GM10847 (cell line): Measurements from ENCODE around the gene APEX2.

ENCODE experiments used
- POLR2A ChIP-seq: IDR thresholded peaks from 2 replicates; pipeline ENCODE4 v1.6.1; 2011; ENCODE audit not compliant: insufficient read length; ENCODE audit errors: extremely low read depth

APEX2 gene, protein sequence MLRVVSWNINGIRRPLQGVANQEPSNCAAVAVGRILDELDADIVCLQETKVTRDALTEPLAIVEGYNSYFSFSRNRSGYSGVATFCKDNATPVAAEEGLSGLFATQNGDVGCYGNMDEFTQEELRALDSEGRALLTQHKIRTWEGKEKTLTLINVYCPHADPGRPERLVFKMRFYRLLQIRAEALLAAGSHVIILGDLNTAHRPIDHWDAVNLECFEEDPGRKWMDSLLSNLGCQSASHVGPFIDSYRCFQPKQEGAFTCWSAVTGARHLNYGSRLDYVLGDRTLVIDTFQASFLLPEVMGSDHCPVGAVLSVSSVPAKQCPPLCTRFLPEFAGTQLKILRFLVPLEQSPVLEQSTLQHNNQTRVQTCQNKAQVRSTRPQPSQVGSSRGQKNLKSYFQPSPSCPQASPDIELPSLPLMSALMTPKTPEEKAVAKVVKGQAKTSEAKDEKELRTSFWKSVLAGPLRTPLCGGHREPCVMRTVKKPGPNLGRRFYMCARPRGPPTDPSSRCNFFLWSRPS

DNA sequence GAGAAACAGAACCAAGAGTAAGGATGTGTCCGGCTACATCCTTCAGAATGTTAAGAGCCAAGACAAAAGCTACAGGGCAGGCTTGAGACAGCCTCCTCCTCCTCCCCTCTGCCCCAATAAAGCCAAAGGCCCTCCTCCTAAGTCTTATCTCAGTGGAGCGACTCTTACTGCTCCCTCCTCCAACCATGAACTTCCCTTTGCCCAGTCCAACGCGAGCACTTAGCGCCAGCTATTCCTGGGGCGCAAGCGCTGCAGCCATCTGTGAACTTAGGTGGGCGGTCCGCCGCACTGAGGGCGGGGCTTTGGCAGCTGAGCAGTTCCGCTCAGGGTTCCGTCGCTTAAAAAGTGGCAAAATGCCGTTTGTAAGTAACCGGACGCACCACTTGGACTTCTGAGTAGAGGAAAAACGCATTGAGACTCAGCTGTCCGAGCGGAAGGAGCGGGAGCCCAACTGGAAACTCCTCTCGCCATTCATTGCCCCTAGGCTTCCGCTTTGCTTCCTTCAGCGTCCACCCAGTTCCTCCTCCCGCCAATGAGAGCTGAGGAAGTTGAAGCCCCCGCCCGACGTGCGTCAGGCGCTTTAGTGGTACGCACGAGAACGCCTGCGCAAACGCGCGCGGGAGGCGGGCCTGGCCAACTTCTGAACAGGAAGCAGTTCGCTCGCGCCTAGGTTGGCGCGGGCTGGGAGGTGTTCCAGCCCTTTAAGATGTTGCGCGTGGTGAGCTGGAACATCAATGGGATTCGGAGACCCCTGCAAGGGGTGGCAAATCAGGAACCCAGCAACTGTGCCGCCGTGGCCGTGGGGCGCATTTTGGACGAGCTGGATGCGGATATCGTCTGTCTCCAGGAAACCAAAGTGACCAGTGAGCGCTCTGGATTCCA lies at the start of gene APEX2:
TSS of gene APEX2 (plus strand) at position 647 of the 882 bp plus-strand sequence. CDS start at position 707, 60 bp downstream.
- TF ChIP-seq POLR2A, result peak; percentile 73

DNA sequence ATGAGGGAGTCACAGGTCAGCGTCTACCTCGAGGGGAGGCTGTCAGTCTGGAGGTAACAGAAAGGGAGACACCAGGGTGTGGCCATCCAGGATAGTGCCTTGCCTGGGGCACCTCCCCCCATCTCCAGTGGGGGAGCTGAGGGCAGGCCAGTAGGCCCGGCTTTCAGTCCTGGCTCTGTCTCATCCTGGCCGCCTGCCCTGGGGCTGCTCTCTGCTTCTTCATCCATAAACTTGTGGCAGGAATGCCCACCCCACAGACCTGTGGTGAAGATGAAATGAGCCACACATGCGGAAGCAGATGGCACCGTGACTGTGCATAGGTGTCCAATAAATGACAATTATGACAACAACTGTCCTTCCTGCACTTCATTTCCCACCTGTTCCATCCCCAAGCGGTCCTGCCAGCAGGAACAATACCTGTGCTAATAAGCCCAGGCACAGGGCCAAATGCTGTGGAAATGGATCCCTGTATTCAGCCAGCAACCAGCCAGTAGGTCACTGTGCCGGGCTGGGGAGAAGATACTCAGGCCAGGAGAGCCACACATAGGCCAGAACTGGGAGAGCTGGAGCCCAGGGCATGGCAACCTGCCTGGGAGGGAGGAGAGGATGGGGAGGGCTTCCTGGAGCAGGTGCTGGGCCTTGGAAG lies 49.3 kb upstream of the APEX2 start:
- no peak for TF ChIP-seq POLR2A

DNA sequence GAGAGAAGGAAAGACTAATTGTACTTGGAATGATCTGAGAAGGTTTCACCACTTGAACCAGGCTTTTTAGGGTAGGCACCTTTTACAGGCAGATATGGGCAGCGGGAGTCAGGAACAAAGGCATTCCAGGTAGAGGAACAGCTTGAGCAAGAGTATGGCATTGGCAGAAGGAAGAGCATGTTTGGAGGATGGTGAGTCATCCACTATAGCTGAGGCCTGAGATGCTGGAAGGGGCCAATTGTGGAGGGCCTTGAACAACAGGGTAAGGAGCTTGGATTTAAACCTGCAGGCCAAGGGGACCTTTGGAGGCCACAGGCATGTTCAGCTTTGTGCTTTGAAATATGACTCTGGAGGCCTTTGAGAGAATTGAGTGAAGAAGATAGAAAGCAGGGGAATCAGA lies 38.4 kb upstream of the APEX2 start:
- no peak for TF ChIP-seq POLR2A

DNA sequence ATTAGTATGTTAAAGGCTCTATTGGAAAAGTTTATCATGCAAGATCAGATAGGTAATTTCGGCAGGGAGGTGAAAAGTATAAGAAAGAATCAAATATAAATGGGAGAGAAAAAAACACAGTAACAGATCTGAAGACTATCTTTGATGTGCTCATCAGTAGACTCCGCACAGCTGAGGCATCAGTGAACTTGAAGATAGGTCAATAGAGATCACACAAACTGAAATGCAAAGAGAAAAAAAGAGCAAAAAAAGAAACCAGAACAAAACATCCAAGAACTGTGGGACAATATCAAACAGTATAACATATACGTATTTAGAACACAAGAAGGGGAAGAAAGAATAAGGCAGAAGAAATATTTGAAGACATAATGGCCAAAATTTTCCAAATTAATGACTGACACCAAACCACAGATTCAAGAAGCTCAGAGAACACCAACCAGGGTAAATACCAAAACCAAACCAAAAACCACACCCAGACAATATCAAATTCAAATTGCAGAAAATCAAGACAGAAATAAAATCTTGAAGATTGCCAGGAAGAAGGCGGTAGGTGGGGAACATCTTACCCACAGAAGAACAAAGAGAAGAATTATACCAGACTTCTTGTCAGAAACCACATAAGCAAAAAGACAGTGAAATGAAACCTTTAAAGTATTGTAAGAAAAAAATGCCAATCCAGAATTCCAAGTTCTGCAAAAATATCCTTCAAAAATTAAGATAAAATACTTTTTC lies 35.2 kb upstream of the APEX2 start:
- no peak for TF ChIP-seq POLR2A

DNA sequence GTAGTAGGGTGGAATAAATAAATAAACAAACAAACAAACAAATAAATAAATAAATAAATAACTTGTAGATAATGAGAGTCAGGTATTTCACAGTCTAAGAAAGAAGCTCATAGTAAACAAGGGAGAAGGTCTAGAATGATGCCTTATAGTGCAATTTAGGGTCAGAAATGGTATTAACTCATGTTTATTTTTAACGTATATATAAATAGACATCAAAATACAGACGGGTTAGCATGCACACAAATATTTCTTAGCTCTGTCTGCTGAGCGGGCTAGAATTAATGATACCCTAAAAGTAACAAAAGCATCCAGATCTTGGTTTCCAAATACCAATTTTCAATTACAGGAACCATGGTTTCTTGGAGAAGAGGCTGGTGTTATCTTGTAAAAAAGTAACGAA lies 22.8 kb upstream of the APEX2 start:
- TF ChIP-seq POLR2A, result no peak

DNA sequence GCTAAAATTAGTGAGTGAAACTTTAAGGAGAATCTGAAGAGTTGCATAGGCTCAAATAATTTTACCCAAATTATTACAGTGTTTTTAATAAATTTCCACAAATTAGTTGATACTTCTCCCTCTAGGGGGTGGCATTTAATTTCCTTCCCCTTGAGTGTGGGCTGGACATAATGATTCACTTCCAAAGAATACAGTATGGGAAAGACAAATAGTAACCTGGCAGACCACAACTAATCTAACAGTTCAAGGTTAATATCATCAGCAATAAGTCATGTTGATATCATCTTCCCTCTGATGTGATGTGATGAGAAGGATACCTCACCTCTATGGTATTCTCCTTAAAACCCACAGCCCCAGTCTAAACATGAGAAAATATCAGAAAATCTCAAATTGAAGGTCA lies 21.7 kb upstream of the APEX2 start:
- TF ChIP-seq POLR2A, result no peak

DNA sequence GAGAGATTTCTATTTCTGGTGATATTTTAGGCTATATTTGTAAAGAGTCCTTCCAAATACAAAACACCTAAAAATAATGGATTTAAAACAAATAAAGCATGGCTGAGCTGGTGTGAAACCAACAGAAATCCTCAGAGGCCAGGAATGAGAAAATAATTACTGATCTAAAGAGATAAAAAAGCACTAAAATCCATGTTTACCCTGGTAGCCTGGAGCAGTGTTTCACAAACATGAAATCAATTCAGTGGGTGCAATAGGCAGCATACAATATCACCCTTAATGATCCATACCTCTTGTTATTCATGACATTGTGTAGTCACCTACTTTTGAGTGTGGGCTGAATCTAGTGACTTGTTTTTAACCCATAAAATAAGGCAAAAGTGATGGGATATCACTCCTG lies 20.7 kb upstream of the APEX2 start:
- no peak for TF ChIP-seq POLR2A

DNA sequence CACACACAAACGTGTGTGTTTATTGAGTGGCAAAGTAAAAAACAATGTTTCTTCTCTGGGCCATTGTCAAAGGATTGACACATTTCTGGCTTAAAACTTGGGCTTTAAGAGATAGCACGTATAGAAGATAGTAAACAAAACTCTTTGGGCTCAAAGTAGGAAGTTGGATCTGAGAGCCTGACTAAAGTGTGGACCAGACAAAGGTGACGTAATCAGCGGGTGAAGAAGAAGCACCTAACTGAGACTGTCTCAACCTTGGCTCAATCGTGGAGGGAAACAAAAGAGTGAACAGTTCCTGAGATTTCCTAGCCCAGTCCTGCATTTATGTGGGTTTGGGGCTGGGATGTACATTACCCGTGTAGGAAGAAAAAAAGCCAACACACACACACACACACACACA lies 19.8 kb upstream of the APEX2 start:
- TF ChIP-seq POLR2A, result no peak

DNA sequence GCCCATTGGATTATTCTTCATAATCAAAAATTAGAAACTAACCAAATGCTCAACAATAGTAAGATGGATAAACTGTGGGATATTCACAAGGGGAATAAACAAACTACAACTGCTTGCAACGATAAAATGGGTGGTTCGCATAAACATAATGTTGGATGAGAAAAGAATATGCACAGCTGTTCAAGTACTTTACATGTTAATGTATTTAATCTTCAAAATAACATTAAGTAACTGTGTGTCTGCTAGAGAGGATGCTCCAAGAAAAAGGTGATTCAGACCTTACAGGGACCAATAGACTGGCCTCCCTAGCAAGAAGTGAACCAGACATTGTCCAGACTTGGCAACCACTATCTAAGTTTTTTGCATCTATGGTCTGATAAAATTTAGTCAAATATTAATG lies 8.5 kb upstream of the APEX2 start:
- TF ChIP-seq POLR2A, result no peak

DNA sequence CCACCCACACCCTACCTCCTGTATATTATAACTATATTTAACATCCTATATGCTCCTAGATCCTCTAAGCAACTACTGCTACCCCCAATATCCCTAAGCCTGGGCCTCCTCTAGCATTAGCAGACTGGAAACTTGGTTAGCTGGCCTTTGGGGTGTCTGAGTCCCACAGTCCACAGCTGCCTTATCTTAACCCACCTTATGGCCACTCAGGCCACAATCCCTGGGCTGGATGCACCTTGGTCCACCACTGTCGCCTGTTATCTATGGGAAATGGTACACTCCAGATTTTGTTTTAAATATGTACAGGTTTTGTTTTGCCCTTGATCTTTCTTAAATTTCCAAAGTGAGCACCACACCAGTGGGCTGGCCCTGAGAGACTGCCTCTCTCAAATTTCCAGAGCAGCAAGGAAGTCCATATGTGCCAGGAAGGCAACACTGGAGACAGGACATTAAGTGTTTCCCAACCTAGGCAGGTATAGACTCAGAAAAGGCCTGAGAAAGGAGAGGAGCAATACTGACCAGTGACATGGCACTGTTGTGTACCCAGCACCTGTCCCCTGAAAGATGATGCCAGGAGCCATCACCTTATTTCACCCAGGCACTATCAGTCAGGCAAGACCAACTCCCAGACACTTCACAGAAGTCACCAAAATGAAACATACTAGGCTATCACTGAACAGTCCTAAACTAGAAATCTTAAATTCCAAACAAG lies 7.1 kb upstream of the APEX2 start:
- no peak for TF ChIP-seq POLR2A

DNA sequence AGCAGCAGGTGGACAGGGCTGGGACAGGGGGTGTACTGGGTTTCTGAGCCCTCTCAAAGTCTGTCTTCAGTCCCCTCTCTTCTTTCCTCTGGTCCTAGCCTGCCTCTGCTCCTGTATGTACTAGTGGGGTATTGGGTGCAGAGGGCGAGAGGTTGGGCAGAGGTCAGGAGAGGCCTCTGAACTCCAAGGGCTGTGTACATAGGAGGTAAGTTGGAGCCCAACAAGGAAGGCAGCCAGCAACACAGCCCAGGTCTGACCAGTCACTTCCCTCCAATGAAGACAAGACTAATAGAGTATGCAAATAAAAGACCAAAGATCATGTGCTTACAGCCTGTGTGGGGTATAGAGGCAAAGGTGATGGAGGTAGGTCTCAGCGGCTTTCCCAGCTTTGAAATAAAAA lies 6.1 kb upstream of the APEX2 start, which contains the start of gene PFKFB1:
TSS of gene PFKFB1 (minus strand) at position 90 of the 400 bp plus-strand sequence. CDS start 181 bp downstream, outside the sequence.
- TF ChIP-seq POLR2A, result no peak

DNA sequence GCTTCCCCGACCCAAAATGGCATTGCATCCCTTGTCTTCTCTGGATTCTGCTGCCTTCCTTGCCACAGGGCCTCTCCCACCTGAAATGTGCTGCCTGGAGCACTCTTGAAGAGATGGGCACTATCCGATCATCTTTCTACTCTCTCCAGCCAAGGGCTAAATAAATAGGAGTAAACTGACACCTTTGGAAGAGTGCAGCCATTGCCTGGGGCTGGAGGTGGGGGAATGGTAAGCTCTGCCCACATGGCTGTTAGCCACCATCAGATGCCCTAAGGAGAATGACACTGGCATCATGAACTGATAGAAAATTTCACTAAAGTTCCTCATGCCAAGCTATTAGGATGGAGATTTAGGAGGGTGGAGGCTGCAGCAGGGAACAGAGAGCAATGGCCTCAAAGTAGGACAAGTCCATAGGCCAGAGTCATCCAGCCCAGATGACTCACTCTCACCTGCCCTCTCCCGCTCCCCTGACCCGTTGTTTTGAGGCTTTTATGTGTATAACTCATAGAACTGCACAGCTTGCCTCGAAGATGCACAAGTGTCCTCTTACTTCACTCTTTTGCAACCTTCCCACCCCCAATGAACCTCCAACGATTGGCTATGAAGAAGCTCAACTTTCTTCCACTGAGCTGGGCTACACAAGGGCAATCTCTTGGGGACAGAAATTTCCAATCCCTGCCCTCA lies 5.4 kb upstream of the APEX2 start:
- no peak for TF ChIP-seq POLR2A

DNA sequence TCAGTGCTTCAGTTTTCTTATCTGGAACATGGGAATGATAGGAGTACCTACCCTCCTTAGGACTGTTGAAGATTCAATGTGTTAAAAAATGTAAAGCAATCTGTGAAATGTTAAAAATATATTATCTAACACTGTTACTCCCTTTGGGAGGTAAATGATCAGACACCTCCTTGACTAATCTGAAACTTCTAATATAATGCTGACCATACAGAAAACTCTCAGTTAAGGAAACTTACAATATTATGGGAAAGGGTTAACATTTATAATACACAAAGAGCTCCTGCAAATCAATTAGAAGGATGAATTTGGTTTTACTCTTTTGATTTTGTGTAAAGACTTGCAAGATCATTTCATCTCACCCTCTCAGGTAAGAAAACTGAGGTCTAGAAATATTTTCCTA lies 4.5 kb upstream of the APEX2 start:
- TF ChIP-seq POLR2A, result no peak

DNA sequence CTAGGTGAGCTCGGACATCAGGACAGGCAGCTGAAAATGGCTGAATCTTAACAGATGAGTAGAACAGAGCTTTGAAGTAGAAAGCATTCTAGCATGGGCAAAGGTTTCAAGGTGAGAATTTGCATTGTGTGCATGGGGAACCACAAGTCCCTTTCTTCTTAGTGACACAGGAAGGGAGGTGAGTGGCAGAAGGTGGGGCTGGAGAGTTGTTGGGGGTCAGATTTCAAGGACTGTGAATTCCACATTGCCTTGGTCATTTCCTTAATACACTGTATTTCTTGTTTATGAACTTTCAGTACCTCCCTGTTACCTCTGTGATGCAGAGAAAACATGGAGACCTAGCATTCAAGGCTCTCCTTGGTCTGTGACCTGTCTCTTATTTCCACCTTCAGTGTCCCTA lies 4.1 kb downstream of the APEX2 start:
- no peak for TF ChIP-seq POLR2A

DNA sequence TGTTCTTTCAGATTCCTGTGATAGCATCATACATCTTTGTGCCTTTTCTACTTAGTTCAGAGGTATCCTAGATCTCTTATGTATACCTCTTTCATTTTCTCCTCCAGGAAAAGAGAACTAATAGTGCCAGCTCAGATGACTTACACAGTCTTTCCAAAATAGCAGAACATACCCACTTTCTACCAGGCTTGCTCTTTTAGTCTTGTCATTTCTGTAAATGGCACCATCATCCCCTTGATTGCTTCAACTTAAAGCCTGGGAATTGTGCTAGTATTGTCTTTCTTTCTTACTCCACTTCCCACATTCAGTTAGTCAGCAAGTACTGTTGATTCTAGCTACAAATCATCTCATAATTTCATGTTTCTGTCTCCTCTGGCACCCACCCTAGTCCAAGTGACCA lies 5.1 kb downstream of the APEX2 start:
- no peak for TF ChIP-seq POLR2A
